Left hindlimb (tissue), 1 donor: Measurements from ENCODE around the gene STK24.

Experiments
- DNase-seq: peaks from one replicate; pipeline ENCODE4 v3.0.0-alpha.2; 2018

The STK24 gene

DNA sequence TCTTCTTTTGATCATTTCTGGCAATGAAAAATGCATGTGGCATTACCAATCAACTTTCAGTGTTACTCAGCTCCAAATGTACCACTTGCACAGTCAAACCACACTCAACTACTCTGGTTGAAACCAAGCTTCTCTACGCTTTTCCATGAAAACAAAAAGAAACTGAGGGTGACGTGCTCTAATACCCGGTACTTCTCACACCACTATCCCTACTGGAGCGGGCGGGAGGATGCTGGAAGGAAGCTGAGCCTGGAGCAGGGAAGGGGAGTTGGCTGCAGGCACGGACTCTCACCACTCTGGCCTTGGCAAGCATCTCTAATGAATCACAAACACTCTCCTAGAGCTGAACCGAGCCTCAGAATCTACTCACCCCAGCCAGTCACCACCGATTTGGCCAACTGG is 48.2 kb downstream of the STK24 start:
- DNase-seq: no peak

DNA sequence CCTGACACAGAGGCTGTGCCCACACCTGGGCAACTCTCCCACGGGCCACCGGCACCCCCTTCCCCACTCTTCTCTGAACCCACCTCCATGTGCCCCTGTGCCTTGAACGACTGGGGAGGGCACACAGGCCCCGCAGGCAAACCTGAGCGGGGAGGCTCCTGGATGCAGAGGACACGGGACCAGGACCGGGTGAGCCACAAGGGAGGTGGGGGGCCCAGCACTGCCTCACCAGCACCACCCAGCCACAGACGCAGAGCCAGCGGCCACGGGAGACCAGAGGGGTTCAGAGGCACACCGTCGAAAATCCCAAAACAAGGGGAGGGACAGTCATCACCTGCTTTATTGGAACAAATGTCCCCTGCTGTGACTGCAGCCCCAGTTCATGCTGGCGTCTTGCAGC is 49.4 kb downstream of the STK24 start:
- DNase-seq: no peak

DNA sequence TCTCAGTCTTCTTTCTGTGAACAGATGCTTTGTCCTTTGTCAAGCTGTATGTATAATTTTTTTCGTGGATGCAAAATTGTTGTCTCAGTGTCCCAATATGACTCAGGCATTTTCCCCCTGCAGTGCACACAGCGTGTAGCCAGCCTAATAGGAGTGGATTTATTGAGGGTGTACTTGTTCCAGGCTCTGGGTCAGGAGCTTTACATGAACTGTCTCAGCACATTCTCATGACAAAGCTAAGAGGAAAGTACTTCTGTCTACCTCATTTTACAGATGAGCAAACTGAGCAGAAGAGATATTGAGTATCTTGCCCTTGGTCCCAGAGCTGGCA is 50.8 kb downstream of the STK24 start:
- no peak for DNase-seq

DNA sequence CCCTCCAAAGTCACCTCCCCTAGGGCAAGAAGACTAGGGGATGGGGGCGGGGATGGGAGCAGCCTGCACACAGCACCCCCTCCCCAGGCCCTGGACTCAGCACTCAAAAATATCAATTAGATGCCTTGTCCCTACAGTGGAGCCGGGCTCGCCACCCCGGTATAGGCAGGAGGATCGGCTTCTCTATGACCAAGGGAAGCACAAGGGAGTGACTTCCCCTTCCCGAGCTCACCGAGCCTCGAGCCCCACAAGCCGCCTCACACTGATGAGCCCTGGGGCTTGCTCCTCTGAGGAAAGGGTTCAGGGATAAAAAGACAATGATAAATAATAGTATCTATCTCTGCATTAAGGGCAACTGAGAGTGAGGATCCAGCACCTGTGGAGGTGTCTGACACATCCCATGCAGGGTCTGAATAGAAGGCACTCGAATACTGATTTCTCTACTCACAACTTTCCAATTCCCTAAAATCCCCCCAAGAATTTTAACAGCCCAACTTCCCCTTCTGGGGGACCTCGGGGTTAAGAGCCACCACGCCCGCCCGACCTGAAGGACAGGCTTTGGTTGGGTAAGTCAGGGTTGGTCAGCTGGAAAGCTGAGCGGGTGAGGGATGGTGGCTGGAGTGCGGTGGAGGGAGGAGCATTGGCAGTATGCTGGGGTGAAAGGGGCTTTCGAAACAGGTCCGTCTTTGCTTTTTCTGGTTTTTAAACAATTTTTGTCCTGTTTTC is 51.3 kb downstream of the STK24 start:
- no peak for DNase-seq

DNA sequence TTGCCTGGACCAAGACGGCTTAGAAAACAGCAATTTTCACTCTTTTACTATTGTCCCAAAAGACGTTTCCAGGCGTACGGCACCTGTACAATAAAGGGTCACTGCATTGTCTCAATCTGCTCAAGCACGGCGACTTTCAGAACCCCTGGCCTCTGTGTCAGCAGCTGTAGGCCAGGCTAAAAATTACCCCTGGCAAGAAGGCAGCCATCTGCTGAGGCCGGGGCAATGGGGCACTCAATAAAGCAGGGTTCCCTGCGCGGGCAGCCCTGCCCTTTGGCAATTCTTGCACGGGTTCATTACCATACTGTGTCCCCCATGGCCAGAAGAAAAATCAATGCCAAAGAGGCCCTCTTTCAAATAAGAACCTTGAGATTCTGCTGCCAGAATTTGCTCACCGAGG is 52.1 kb downstream of the STK24 start:
- DNase-seq: no peak

DNA sequence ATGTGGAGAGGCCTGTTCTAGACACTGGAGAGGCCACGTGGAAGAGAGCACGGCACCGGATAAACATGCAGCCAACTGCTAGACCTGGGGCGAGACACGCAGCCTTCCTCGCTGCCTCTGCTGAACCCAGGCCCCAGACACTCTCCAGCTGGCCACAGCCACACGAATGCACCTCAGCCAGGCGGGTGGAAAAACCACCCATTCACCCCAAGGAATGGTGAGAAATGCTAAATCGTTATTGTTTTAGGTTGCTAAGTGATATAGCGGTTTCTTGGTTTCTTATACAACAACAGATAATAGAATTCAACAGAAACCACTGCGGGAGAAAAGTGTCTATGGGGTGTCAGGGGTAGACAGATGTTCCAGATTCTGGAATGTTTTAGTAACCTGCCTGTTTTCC is 52.5 kb downstream of the STK24 start:
- DNase-seq: no peak

DNA sequence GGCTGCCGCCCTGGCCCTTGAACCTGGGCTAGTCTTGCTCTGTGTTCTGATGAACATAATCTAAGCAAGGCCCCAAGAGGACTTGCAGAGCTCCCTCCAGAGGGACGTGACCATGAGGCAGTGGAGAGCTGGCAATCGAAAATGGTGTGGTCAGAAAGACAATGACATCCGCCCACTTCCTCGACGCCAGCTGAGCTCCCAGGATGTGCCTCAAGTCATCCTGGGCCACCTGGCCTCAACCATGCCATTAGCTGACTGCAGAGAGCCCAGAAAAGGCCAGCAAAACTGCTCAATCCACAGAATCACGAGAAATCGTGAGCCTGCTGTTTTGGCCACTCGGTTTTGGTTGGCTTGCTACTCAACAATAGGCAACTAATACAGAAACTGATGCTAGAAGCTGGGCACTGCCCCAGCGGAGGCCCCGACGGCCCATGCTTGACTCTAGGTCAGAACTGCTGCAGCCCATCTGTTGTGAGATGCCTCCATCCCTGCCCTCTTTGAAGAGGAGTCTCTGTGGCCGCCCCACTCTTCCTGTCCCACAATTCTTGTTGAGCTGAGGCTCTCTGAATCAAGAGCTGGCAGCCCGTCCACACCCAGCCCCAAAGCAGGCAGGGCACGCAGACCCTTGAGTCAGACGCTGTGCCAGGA is 53.3 kb downstream of the STK24 start:
- no peak for DNase-seq

DNA sequence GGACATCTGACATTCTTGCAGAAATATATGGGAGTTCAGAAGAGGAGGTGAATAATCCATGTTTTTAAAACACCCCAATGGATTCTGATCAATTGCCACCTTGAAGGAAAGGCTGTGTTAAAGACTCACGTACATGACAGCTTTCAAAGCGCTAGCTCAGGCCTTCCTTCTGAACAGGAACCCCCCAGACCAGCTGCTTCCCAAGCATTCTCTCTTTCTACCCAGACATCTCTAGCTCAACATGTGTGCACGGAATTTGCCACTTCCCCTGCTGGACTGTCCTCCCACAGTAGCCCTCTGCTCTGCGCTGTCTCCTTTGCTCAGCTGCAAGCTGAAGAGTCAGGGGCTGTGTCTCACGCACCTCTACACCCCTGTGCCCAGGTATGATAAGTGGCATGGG is 54.5 kb downstream of the STK24 start:
- DNase-seq: no peak

DNA sequence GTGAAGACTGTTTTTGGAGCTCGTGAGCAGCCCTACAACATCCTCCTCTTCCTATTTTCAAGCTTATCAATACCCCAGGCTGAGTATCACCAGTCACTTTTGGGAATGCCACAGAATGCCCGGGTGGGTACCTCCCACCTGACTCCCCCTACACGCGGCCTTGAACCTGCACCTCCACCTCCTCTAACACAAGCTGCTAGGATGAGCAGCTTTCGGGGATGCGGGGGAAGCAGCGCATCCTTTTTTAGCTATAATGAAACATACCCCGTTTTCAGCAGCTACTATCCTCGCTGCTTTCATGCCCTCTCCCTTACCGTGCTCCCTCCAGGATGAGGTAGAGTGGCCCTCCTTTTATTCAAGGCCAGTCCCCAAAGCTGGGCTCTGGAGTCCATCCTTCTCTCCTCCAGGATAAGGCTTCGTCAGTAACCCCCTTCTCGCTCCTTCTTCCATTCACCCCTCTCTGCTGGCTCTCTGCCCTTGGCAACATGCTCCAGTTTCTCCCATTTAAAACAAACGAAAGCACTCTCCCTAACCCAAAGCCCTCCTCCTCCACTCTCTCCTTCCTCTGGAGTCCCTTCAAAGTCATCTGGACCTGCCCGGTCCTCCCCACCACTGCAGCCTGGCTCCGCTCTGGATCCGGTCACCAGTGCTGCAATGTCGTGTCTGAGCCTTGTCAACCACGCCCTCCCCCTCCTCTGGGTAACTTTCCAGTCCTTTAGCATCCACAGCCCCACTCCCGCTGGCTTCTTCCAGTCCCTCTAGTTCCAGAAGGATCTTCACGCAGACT is 55.3 kb downstream of the STK24 start:
- DNase-seq: no peak

DNA sequence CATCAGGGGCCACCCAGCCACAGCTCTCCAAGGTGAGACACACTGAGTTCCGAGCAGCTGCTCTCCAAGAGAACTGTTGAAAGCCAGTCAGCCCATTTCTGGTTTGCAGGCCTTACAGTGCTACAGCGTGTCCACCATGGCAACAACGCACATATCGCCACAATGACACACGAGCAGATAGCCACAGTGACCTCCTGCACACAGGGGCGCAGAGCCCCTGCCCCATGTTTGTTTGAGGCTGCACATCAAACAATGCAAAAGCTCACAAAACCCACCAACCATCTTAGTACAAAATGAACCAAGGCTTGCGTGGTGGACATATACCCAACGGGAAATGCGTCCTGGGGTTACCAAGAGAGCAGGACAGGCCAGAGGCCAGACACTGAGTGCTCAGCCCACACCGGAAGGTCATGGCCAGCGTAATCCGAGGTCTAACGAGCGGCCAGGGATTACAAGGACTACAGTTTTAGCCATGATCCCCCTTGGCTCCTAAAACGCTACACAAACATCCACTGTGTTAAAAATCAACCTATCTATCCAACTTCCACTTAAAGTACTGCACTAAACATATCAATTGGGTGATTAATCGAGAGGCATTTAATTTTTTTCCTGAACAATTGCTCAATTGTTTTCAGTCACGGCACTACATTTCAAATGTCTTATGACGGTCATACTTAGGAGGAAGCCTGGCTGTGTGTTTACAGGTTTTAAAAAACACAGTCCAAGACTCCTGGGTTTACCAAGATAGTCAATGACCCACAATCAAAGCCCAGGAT is 56.0 kb downstream of the STK24 start:
- DNase-seq: no peak

DNA sequence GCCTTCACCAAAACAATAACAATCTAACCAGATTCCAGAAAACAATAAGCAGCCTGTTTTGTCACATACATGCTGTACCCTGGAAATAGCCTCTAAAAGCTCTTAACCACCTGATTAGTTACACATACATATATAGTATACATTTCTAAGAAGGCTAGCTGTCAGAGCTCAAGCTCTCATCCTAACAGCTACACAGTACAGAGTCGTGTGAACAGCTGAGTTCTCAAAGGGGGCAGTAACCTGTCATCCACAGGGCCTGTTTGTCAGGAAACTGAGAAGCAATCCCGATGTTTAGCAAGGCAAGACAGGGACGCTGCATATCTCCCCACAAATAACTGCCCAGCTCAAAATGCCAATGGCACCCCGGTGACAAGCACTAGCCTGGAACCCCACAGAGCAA is 56.9 kb downstream of the STK24 start:
- no peak for DNase-seq

DNA sequence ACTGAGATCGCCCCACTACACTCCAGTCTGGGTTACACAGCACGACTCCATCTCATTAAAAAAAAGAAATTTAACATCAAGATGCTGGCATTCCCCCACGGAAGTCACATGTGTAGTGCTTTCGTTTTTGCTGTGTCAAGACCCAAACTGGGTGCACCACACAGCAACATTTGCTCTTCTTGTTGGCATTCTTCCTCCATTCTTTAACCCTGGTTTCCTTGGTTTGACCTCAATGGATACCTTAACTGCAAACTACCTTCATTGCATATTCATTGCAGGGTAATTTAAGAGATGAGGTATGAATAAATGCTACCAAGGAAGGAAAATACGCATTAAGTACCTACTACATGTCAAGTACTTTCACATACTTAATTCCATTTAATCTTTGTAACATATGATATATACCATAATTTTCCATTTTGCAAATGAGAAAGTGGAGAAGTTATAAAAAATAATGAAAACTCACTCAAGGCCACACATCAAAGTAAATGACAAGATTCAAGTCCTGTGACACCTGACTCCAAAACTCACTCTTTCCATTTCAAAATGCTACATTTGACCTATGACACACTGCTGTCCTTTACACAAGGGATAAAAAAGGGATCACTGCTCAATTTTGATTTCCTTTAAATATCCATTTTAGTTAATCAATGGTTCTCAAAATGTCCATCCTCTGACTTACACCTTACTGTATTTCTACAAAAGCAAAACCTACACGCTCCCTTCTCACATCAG is 59.2 kb downstream of the STK24 start:
- DNase-seq: no peak

DNA sequence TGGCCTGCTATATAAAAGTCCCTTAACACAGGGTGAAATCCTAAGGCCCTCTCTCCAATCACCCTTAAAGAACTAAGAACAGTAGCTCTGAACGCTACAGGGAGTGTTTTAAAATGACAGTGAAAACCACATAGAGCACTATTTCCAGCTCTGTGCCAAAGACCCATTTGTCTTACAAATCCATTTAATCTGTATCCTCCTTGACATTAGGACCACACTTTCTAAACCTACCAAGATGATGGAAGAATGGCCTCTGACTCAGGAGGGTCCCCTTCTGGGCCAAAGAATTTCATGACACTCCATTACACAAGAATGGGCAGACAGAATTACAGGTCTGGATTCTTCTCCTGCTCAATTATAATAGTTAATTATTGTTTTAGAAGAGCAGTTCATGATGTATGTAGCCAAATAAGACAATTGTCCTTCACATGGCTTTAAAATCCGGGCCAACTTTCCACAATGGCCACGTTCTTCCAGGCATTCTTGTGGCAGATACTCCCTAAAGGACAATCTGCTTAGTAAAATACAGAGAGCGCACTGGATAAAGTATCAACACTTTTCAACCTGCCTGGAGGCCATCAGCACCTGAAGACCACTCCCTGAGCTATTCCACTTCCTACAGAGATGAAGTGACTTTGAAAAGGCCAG is 61.0 kb downstream of the STK24 start:
- no peak for DNase-seq

DNA sequence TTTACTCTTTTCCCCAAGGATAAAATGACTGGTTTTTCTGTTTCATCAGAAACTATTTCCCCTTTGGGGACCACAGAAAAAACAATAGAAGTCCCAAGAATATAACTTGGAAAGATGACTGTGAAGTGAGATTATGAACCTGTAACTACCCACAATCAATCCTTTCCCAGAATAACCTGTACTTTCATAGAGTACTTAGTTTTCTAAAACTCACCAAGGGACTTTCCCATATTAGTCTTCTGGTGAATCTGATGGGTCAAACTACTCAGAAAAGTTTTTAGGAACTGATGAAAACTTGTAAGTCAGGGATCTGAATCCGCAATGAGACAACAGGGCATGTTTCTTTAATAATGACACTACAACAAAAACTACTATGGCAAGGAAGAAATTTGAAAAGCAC is 62.6 kb downstream of the STK24 start:
- no peak for DNase-seq

DNA sequence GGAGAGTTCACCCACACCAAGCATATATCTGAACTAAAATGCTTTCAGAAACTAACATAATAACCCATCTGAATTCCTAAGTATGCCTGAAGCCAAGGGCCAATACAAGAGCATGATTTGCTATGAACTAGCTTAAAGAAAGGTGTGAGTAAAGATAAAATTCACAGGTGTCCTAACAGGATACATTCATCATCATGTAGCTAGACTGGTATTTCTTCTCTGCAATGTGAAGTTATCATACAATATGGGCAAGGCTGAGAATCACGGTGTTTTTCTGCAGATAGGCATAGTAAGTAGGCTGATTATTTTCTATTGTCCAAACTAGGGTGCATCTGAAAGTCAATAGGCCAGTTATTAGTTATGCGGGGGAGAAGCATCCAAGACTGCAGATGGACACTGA is 63.1 kb downstream of the STK24 start:
- no peak for DNase-seq

DNA sequence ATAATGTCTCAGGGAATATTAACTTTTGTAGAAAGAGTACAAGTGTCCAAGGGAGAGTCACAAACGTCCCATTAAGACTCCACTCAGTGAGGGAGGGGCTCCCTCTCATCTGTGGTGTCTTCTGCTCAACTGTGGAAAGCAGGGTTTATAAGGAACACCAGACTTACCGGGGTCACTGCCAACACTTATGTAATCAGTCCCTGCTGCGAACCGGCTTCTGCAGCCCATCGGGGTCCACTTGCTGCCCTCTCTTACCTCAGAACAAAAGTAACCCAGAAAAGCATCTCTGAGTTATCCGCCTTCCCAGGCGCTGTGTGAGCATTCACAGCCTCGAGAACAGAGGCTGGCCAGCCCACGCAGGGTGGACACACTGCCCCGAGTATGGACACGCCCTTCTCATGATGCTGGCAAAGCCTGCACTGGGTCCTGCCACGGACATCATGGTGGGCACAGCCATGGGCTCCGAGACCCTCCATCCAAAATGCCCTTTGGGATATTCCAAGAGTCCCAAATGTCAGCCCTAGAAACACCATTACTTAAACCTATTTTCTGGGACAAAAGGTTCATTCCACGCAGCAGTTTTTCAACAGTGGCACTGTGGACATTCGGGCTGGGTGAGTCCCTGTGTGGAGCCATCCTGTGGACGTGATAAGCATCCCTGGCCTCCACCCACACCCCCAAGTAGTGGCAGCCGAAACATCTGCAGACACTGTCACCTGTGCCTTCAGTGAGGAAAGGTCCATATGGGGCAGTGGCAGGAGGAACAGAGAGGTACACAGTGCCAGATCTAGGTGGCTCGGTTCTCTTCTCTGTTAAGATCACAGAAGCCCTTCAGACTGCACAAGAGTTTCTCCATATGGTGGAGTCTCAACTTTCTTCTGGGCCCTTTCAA is 63.9 kb downstream of the STK24 start:
- DNase-seq: no peak

DNA sequence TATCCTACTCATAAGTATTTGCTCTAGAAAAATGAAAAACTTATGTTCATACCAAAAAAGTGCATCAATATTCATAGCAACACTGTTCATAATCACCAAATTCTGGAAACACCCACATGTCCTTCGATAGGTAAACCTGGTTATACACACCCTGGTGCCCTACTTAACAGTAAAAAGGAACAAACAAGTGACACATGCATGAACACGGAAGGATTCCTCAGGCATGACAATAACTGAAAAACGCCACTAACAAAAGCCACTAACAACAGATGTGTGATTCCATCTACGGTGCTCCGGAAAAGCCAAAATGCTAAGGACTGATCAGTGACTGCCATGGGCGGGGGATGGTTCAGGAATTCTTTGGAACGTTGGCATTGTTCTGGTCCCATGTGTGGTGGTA is 65.5 kb downstream of the STK24 start:
- DNase-seq: no peak

DNA sequence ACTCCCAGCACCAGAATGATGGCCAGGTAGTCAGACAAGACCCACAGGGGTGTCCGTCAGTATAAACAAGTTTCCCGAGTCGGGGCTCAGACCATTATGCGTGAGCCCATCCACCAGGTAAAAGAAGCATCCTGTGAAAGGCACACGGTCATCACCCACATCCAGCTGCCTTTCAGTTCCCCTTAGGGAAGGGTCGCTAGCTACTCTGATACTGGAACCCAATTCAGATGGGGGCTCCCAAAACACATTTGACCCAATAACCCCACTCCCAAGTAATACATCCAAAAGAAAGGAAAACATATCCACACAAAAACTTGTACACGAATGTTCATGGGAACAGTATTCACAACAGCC is 66.8 kb downstream of the STK24 start:
- no peak for DNase-seq

DNA sequence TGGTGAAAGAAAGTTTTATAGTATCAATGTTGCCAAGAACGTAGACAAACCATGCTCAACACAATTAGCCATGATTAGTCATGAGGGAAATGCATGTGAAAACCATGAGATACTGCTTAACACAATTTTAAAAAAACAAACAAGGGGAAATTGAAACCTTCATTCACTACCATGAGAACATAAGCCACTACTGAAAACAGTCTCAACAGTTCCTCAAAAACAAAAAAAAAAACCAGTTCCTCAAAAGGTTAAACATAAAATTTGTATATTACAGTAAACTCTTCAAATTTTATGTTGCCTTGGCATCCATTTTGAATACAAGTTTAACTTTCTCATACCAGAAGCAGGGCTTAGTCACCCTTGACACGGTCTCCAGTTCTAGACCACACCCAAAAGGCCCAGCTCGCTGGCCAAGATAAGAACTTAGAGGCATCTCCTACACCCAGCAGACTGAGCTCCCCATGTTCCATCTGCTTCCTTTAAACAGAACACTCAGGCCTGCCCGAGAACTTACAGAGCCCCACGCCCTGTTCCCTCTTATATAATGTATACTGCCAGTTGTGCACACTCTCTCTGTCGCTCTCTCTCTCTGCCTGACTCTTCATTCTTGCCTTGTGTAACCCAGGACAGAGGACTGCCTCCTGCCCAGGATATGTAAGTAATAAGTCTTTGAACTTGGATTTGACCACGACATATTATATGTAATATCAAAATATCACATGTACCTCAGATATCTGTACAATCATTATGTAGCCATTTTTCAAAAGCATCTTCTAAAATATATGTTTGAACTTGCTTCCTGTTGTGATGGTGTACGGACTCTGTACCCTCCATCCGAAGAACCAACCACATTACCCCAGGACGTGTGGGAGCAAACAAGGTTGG is 67.4 kb downstream of the STK24 start:
- no peak for DNase-seq

DNA sequence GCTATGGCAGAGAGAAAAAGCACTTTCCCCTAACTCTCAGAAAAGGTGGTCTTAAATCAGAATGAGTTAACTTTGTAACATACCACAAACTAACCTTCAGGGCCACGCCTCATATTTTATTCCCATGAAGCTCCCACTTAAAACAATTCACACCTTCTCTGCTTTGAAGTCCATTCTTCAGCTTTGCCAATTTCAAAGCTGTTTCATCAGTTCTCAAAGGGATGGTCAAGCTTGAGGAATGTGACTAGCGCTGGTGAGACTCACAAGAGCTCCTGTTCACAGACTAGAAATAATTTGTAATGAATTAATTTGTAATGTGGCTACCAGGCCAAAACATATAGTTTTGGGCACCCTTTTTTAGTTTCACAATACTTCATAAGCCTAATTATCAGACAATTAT is 68.2 kb downstream of the STK24 start:
- DNase-seq: no peak
